ENCODE results near the gene CAND2.

CAND2 gene

GRCh38 chr3:12813967-12814366, 17.5 kb downstream of the CAND2 start:
- H3K4me3 ChIP-seq (ENCODE audit: low read length) = no peak overlapping the region
- DNase-seq (ENCODE audit: low read depth) = no peak
- no peak for TF ChIP-seq CTCF (conservative IDR thresholded peaks at IDR 0.05; ENCODE audit: low read length)

- no peak overlapping the region for H3K4me3 ChIP-seq (ENCODE audit: low read length)
- no peak for TF ChIP-seq CTCF (conservative IDR thresholded peaks at IDR 0.05; ENCODE audit: low read length)
- DNase-seq (ENCODE audit: low read depth) = no peak
Measured at GRCh38 chr3:12815078-12815477, 18.6 kb downstream of the CAND2 start.

- H3K4me3 ChIP-seq (ENCODE audit: low read length) = no peak overlapping the region
- TF ChIP-seq CTCF (conservative IDR thresholded peaks at IDR 0.05; ENCODE audit: low read length) = no peak
- no peak for DNase-seq (ENCODE audit: low read depth)
Measured at GRCh38 chr3:12815719-12816118, 19.2 kb downstream of the CAND2 start.

GRCh38 chr3:12816521-12817342, 20.3 kb downstream of the CAND2 start:
- no peak overlapping the region for H3K4me3 ChIP-seq (ENCODE audit: low read length)
- TF ChIP-seq CTCF (conservative IDR thresholded peaks at IDR 0.05; ENCODE audit: low read length) = no peak
- DNase-seq (ENCODE audit: low read depth) = no peak

GRCh38 chr3:12817343-12817710, 20.8 kb downstream of the CAND2 start:
- TF ChIP-seq CTCF (conservative IDR thresholded peaks at IDR 0.05; ENCODE audit: low read length) = no peak
- DNase-seq (ENCODE audit: low read depth) = no peak
- H3K4me3 ChIP-seq (ENCODE audit: low read length) = no peak overlapping the region

GRCh38 chr3:12818273-12818672, 21.8 kb downstream of the CAND2 start:
- no peak for TF ChIP-seq CTCF (conservative IDR thresholded peaks at IDR 0.05; ENCODE audit: low read length)
- no peak for DNase-seq (ENCODE audit: low read depth)
- no peak overlapping the region for H3K4me3 ChIP-seq (ENCODE audit: low read length)

GRCh38 chr3:12818773-12819172, 22.3 kb downstream of the CAND2 start:
- H3K4me3 ChIP-seq (ENCODE audit: low read length) = no peak overlapping the region
- no peak for TF ChIP-seq CTCF (conservative IDR thresholded peaks at IDR 0.05; ENCODE audit: low read length)
- no peak for DNase-seq (ENCODE audit: low read depth)
